Activated naive CD8-positive, alpha-beta T cell treated with anti-CD3 and anti-CD28 coated beads, Interleukin-2, amount 10 ng/mL, durations not matched to agents 7 days and 5 days (primary cell): ENCODE measurements around the gene QSOX2. TPM values are rescaled to one million over a fixed set of nuclear protein-coding genes. Genes with fewer than 3 reads are reported as not detected.

Experiments
- ATAC-seq: fragments of 150-1000 bp; cut with Tn5 transposase; one replicate; pipeline ENCODE4 v1.10.0; 2021; ENCODE audit warnings: low read depth, moderate library complexity
- POLR2A ChIA-PET: fragments of 350-600 bp; sonication (Branson Sonifier 250); formaldehyde crosslinking; loops from one replicate; lab custom pipeline; 2021; ENCODE audit warnings: antibody characterized with exemption; lab: Charles Lee
- DNase-seq: peaks from one replicate; pipeline ENCODE4 v3.0.0; 2021
- H3K27ac Mint-ChIP-seq: one replicate; pipeline ENCODE4 v1.8.0; 2022; ENCODE audit warnings: mild to moderate bottlenecking, mixed read lengths
- H3K27me3 Mint-ChIP-seq: one replicate; pipeline ENCODE4 v1.8.0; 2022; ENCODE audit warnings: mild to moderate bottlenecking, moderate library complexity, mixed read lengths
- H3K36me3 Mint-ChIP-seq: one replicate; pipeline ENCODE4 v1.8.0; 2021; ENCODE audit warnings: mild to moderate bottlenecking, mixed read lengths
- H3K4me1 Mint-ChIP-seq: one replicate; pipeline ENCODE4 v1.8.0; 2021; ENCODE audit warnings: mixed read lengths
- H3K4me3 Mint-ChIP-seq: one replicate; pipeline ENCODE4 v1.8.0; 2022; ENCODE audit warnings: mild to moderate bottlenecking, moderate library complexity, mixed read lengths
- H3K9me3 Mint-ChIP-seq: one replicate; pipeline ENCODE4 v1.8.0; 2021; ENCODE audit warnings: mixed read lengths
- total RNA-seq, 2 experiments: library from RNA; stranded (reverse); gene quantifications; one replicate each; pipeline ENCODE4 v1.2.3, GENCODE V29; 2021

The QSOX2 gene
- total RNA-seq, 2 experiments from 2014 or later = 12.4 to 12.8 TPM

DNA sequence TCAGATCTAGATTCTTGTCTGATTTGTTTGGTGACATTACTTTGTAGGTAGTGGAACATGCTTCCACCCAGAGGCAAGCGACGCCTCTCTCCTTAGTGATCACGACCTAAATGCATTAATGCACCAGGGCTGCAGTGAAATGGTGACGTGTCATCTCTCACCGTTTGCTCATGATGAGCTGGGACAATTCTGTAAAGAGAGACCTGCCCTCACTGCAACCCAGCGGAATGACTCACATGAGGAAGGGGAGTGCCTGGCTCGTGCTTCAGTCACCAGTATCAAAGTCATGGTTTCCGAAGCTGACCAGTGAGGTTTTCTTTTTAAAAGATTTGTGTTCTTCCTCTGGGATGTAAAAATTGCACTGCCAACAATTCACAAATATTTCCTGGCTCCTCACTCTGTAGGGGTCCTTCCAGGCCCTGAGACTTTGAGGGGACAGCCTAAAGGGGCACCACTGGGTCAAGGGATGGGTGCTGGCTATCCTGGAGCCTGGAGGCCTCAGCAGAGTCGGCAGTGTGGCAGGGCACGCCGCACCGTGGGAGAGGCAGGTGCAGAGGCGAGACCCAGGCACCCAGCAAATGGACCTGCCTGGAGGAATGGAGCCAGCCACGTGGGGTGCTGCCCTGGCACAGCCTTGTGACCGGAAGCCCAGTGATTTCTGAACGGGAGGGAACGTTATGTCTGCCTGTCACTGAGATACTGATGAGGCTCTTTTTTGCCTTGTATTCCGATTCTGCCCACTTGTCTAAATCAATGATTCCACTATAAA is 17.3 kb downstream of the QSOX2 start:
- Mint-ChIP-seq H3K4me1 (peaks cover 13% of the 10 kb centered on the region), H3K27ac (no peak overlapping the region), H3K36me3 (peaks cover 2% of the 10 kb centered on the region), H3K4me3 (no peak overlapping the region), H3K9me3 (no peaks in the 10 kb centered on the region), H3K27me3 (no peaks in the 10 kb centered on the region)
- POLR2A ChIA-PET = no interaction called here
- DNase-seq (no peak), ATAC-seq (no peak)

DNA sequence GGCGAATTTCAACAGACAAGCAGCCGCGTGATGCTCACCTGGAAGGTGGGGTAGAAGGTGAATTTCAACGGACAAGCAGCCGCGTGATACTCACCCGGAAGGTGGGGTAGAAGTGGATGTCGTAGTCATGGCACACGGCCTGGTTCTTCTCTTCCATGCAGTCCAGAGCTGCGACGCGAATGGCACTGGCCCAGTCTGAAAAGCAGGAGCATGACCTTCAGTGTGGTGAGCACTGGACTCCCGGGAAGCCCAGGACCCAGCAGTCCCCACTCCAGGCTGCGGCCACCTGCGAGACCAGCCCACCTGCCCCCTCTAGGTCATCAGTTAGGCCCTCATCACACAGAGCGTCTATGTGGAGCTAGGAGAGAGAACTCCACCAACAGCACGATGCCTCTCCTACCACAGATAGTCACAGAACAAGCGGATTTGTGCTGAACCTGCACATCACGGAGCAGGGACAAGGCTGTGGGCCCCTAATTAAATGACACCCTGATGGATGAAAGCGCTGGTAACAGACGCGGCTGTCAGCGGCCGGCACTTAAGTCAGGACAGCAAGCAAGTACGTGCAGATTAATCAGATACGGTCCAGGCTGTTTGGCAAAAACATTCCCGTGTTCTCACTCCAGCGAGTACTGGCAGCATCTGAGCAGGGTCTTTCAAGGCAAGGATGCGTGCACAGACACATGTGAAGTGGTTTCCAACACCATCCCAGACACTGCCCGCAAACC is 18.8 kb downstream of the QSOX2 start:
- Mint-ChIP-seq H3K27ac (no peak overlapping the region), H3K9me3 (no peaks in the 10 kb centered on the region), H3K4me1 (peaks cover 5% of the 10 kb centered on the region), H3K4me3 (no peak overlapping the region), H3K27me3 (no peaks in the 10 kb centered on the region), H3K36me3 (peaks cover under 1% of the 10 kb centered on the region)
- DNase-seq (no peak), ATAC-seq (no peak)
- POLR2A ChIA-PET = no interaction called here

DNA sequence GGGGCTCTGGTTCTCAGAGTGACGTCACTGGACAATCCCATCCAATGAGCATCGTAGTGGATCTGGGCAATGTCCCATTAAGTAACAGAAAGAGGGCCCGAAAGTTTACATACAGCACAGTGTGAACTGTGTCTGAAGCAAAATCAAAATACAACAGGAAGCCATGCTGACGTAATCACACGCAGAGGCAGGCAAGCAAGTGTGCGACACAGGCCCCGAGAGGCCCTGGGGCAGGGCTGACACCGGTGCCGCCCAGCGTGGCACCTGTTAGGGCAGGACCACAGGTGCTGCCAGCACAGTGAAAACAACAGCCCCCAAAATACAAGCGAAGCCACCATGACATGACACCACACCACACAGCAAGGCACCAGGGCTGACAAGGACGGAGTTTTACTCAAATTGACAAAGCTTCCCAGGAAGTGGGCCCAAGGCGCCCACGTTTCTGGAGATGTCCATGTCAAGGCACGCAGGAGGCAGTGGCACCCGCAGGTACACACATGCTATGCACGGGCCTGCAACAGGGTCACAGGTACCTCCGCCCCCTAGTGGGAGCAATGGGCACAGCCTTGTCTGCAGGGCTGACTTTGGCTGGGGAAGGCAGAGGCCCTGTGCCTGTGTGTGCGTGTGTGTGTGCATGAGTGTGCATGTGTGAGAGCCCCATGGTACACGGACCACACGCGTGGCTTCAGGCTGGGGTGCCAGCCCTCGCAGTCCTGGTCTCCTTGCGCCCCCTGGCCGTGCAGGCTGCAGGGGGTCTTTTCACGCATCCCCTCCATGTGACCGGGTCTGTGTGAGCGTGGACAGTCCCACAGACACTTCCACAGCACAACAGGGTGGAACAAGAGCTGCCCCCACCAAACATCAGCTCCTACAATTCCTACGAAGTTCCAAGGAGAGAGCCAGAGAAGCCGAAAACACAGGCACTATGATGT is 19.6 kb downstream of the QSOX2 start:
- no peaks in the 10 kb centered on the region for H3K27me3 Mint-ChIP-seq
- peak; percentile 86 for ATAC-seq
- no peak overlapping the region for H3K4me3 Mint-ChIP-seq
- peaks cover 4% of the 10 kb centered on the region for H3K4me1 Mint-ChIP-seq
- H3K9me3 Mint-ChIP-seq = no peaks in the 10 kb centered on the region
- DNase-seq = peak; percentile 74
- no peak overlapping the region for H3K27ac Mint-ChIP-seq
- H3K36me3 Mint-ChIP-seq = no peaks in the 10 kb centered on the region
- POLR2A ChIA-PET = no interaction called here

DNA sequence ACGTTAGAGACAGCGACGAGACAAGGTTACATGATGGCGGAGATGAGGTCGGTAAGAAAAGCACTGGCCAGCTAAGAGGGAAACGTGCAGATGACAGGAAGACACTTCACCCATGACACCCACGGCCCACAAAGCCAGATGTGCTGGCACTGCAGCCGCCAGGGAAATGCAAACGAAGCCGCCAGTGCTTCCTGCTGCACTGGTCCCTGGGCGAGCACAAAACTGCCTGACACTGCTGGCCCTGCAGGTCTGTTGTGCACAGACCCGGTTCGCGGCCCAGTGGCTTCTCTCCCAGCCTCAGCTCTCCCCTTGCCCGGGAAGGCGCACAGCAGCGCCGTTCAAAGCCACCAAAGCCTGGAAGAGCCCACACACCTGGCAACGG is 20.3 kb downstream of the QSOX2 start:
- DNase-seq (no peak), ATAC-seq (no peak)
- H3K4me1 Mint-ChIP-seq = peaks cover 8% of the 10 kb centered on the region
- H3K27ac Mint-ChIP-seq = no peak overlapping the region
- H3K4me3 Mint-ChIP-seq = no peak overlapping the region
- no peaks in the 10 kb centered on the region for H3K9me3 Mint-ChIP-seq
- POLR2A ChIA-PET = no interaction called here
- no peaks in the 10 kb centered on the region for H3K27me3 Mint-ChIP-seq
- no peaks in the 10 kb centered on the region for H3K36me3 Mint-ChIP-seq

DNA sequence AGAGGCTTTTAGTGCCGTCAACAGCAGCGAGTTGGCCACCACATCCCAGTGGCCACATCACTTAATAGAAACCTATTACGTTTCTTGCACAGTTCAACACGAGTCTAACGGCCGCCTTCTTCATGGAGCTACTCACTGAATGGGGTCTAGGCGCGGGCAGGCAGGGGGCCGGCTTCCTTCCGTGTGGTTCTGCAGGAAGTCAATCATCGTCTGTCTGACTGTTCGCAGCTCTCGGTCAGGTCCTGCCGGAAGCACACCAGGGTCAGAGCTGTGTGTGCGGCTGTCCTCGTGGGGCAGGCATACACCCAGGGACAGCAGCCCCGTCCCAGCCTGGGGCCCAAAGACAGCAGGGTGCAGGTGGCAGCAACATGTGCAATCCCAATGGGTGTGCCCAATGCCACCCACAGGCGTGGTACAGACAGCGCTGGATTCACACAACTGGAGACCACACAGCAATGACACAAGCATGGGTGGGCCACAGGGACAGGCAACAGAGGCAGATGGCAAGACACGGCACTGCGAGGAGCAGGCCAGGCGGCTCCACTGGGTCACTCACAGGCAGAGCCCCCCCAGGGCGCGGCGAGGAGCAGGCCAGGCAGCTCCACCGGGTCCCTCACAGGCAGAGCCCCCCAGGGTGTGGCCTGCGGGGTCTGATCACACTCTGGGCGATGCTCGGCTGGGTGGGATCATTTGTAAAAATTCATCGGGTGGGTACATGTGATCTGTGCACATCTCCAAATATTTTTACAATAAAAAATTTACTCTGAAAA is 21.6 kb downstream of the QSOX2 start:
- H3K36me3 Mint-ChIP-seq = no peaks in the 10 kb centered on the region
- no peak for ATAC-seq
- no peak overlapping the region for H3K4me3 Mint-ChIP-seq
- no peak overlapping the region for H3K27ac Mint-ChIP-seq
- DNase-seq = no peak
- H3K27me3 Mint-ChIP-seq = no peaks in the 10 kb centered on the region
- H3K9me3 Mint-ChIP-seq = no peaks in the 10 kb centered on the region
- POLR2A ChIA-PET = no interaction called here
- H3K4me1 Mint-ChIP-seq = peaks cover 10% of the 10 kb centered on the region

DNA sequence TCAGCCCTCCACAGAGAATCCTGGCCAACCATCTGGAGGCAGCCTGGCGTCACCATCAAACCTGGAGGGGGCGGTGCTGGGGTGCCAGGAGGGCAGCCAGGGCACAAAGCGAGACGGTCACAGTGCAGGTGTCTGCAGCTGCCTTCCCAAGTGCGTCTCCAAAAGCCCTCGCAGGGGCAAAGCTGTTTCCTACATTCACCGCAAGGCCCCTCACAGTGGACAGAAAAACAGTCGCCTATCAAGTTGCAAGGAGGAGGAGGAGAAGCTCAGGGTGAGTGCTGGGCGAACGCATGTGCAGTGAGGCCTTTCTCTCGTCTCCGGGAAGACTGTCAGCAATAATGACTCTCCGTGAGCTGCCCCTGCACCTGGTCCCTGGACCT is 22.7 kb downstream of the QSOX2 start:
- H3K27me3 Mint-ChIP-seq = no peaks in the 10 kb centered on the region
- no peaks in the 10 kb centered on the region for H3K9me3 Mint-ChIP-seq
- ATAC-seq (no peak), DNase-seq (no peak)
- POLR2A ChIA-PET = no interaction called here
- no peak overlapping the region for H3K27ac Mint-ChIP-seq
- peaks cover 10% of the 10 kb centered on the region for H3K4me1 Mint-ChIP-seq
- H3K36me3 Mint-ChIP-seq = no peaks in the 10 kb centered on the region
- H3K4me3 Mint-ChIP-seq = no peak overlapping the region

DNA sequence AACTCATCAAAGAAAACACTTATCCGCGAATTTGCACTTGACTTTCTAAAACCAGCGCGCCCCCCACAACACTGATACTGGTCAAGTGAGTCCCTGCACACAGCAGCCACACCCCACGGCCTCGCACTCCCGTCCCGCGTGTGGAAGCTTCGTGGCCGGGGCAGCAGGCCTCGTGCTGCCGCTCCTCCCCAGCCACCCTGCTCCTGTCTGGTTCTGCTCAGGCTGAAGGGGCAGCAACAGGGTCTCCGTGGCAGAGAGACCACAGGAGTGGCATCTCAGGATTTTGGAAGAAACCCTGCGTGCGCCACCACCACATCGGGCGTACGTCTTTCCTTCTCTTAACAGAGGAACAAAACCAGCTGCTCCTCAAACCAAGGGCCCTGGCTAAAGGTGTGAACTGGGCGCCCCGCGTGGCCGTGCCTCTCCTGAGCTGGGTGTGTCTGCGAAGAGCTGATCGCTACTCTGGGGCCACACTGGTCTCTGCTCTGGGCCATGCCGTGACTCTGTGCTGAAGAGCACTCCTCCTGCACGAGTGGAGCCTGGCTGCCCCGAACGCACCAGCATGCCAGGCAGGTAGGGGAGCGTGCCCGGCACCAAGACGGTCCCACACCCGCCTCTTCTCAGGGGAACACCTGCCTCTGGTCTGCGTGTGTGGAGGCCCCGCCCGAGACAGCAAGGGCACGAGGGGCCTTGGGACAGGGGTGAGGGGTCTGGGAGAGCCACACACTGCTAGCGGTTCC is 23.3 kb downstream of the QSOX2 start:
- H3K27ac Mint-ChIP-seq = no peak overlapping the region
- ATAC-seq = no peak

DNA sequence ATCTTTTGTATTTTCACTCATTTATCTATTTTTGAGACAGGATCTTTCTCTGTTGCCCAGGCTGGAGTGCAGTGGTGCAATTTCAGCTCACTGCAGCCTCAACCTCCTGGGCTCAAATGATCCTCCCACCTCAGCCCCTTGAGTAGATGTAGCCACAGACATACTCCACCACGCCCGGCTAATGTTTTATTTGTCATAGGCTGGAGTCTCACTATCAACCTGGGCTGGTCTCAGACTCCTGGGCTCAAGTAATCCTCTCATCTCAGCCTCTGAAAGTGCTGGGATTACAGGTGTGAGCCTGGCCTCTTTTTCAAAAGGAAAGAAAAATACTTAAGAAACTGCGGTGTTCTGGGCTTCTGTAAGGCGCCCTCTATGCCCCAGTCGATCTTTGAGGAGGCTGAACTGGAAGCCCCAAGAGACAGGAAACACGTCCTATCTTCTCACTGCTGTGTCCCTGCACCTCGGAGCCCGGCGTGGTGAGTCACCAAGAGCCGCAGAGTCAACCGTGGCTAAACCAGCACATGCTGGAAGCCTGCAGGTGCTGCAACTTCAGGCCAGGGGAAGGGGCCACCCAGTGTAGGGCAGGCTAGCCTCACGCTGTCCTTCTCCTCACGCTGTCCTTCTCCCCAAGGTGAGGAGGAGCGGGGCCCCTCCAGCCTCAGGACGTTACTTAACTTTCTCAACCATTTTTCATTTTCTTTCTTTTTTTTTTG is 25.4 kb downstream of the QSOX2 start:
- POLR2A ChIA-PET = no interaction called here
- H3K27ac Mint-ChIP-seq = peak overlapping the region; percentile 49
- ATAC-seq = peak; percentile 45
- H3K4me3 Mint-ChIP-seq = no peak overlapping the region
- H3K4me1 Mint-ChIP-seq = peaks cover 9% of the 10 kb centered on the region
- H3K36me3 Mint-ChIP-seq = peaks cover 4% of the 10 kb centered on the region
- no peaks in the 10 kb centered on the region for H3K9me3 Mint-ChIP-seq
- H3K27me3 Mint-ChIP-seq = no peaks in the 10 kb centered on the region
- DNase-seq = no peak

More for the DNA sequence above, 23.3 kb downstream of the QSOX2 start:
- H3K9me3 Mint-ChIP-seq = no peaks in the 10 kb centered on the region
- H3K36me3 Mint-ChIP-seq = no peaks in the 10 kb centered on the region
- no peaks in the 10 kb centered on the region for H3K27me3 Mint-ChIP-seq
- POLR2A ChIA-PET = no interaction called here
- no peak overlapping the region for H3K4me3 Mint-ChIP-seq
- no peak for DNase-seq
- peaks cover 10% of the 10 kb centered on the region for H3K4me1 Mint-ChIP-seq

DNA sequence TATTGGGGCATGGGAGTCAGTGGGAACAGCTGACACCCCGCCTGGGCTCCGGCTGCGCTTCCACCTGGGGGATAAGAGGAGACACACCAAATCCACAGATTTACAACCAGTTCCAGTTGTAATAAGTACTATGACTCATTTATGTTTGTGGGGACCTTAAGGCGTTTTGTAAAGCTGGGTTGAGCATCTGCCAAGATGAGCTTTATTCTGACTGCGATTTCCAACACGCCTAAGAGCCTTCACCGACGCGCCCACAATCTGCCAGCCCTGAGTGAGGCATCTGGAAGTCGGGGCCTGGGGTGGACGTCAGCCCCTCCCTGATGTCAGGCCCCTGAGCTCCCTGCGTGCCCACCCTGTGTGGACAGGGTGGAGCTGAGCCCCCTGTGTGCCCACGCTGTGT is 26.3 kb downstream of the QSOX2 start:
- H3K27me3 Mint-ChIP-seq = no peaks in the 10 kb centered on the region
- no peak overlapping the region for H3K27ac Mint-ChIP-seq
- POLR2A ChIA-PET = no interaction called here
- peaks cover 6% of the 10 kb centered on the region for H3K4me1 Mint-ChIP-seq
- peaks cover 2% of the 10 kb centered on the region for H3K9me3 Mint-ChIP-seq
- H3K36me3 Mint-ChIP-seq = peaks cover 12% of the 10 kb centered on the region
- ATAC-seq = no peak
- no peak for DNase-seq
- H3K4me3 Mint-ChIP-seq = no peak overlapping the region

DNA sequence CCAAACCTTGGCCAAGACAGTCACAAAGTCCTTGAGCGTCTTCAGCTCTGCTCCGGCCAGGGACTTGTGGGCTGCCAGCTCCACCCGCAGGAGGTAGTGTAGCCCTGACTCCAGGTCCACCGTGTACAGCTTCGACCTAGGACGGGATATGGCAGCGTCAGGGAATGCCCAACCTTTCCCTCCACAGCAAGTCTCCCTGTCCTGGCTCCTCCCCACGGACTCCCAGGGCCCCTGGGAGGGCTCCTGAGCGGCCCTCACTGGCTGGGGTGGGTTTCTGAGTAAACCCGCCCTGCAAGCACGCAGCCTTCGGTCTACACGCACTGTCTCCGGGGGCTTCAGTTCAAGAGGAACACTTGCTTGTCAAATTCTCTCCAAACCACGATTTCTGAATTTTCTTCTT is 26.9 kb downstream of the QSOX2 start:
- H3K27me3 Mint-ChIP-seq = no peaks in the 10 kb centered on the region
- ATAC-seq (no peak), DNase-seq (no peak)
- peaks cover 17% of the 10 kb centered on the region for H3K36me3 Mint-ChIP-seq
- H3K4me1 Mint-ChIP-seq = peaks cover 6% of the 10 kb centered on the region
- POLR2A ChIA-PET = no interaction called here
- no peak overlapping the region for H3K4me3 Mint-ChIP-seq
- H3K27ac Mint-ChIP-seq = no peak overlapping the region
- peaks cover 2% of the 10 kb centered on the region for H3K9me3 Mint-ChIP-seq

DNA sequence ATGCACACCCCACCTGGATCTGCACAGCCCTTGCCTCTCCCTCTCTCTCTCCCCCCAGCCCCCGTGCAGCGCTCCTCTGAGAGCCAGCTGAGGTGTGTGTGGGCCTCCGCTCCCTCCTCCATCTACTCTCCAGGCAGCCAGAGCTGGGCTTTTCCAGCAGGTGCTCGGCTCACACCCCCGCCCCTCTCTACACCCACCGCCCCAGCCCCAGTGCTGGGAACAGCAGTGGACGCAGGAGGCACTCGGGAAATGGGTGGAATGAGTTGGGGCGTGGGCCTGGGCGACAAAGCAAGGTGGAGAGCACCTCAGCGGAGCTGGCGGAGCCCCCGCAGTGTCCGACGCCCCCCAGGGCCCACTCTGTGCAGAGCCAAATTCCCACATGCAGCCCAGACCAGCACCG is 27.3 kb downstream of the QSOX2 start:
- Mint-ChIP-seq H3K27me3 (no peaks in the 10 kb centered on the region), H3K4me3 (no peak overlapping the region), H3K4me1 (peaks cover 6% of the 10 kb centered on the region), H3K9me3 (peaks cover 2% of the 10 kb centered on the region), H3K36me3 (peaks cover 18% of the 10 kb centered on the region), H3K27ac (no peak overlapping the region)
- no peak for ATAC-seq
- DNase-seq = no peak
- POLR2A ChIA-PET = no interaction called here
